Measurements from ENCODE around the gene DNM3. TPM values are rescaled to one million over a fixed set of nuclear protein-coding genes. Genes with fewer than 3 reads are reported as not detected.

The DNM3 gene
- total RNA-seq, 1 experiment from 2014 or later: 3.1 TPM

DNA sequence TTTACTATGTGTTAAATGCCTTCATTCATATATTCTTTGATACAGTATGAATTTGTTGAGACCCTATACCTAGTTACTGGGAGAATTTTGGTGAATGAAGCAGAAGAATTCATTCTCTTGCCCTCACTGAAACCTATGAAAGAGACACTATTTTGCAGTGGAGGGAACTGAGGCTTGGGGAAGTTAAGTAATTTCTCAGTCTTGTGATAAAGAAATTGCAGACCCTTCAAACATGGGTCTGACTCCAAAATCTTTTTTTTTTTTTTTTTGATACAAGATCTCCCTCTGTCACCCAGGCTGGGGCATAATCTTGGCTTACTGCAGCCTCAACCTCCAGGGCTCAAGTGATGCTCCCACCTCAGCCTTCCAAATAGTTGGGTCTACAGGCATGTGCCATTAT is 132.1 kb downstream of the DNM3 start:
- DNase-seq (ENCODE audit: low read depth): no peak

DNA sequence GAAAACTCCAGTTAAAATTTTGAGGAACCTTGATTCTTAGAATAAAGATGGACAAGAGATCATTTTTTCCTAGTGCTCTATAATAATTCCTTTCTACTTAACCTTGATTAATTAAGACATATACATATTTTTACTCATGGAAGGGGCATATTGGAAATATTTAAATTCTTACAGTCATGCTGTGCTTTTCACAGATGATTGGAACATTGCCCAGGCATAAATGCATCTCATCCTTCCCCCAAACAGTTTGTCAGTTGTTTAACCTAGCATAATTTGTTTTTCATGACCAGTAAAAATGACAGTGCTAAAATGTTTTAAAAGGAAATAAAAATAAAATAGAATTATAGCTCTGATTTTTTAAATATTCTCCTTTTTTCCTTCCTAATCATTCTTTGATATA is 140.0 kb downstream of the DNM3 start:
- no peak for DNase-seq (ENCODE audit: low read depth)

DNA sequence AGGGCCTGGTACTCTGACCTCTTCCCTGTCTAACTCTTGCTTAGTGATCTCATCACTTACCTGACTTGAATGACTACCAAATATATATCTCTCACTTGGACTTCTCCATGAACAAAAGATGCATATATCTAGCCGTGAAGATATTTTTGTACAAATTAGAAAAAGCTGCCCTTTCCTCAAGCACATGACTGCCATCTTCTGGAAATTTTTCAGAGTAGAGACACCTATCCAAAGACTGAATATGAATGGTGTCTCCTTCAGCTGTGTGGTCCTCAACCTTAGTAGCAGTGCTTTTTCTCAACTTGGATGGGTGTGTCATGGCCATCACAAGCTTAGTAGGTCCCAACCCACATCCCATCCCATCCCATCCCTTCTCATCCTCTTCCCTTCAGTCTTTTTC is 142.3 kb downstream of the DNM3 start:
- DNase-seq (ENCODE audit: low read depth): peak; percentile 44

DNA sequence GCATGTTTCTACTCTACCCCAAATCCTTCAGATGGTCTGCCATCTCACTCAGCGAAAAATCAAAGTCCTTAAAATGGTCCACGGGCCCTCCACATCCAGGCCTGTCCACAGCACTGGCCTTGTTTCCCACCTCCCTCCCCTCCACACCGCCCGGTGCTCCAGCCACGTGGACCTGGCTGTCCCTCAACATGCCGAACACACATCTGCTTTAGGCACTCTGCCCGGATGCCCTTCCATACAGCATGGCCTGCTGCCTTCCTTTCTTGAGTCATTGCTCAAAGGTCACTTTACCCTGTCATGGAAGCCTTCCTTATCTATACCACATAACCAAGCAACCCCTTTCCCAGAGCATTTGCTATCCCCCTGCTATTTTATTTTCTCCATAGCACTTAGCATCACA is 143.0 kb downstream of the DNM3 start:
- no peak for DNase-seq (ENCODE audit: low read depth)

DNA sequence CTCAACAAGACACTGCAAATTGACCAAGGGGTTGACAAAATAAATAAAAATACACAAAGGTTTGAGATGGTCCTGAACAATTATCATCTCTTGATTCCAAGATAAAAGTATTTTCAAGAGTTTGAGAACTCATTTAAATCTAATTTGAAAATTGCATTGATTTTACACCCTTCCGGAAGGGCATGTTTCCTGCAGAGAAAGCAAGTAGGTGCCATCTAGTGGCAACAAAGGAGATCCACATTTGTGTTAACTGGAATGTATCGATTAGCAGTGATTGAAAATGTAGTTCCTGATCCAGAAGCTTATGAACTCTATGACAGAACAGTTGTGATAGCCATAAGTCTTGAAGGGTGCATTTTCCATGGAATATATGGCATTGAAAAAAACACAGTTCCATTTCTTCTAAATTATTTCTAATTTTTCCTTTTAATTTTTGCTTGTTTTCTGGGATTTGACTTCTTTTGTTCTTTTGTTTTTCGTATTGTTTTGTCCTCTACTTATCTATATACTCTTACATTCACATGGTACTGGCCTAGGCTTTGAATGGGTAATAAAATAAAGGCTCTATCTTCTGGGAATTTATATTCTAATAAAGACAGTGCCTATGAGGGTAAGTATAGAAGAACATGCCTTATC is 143.7 kb downstream of the DNM3 start:
- DNase-seq (ENCODE audit: low read depth): peak; percentile 29

DNA sequence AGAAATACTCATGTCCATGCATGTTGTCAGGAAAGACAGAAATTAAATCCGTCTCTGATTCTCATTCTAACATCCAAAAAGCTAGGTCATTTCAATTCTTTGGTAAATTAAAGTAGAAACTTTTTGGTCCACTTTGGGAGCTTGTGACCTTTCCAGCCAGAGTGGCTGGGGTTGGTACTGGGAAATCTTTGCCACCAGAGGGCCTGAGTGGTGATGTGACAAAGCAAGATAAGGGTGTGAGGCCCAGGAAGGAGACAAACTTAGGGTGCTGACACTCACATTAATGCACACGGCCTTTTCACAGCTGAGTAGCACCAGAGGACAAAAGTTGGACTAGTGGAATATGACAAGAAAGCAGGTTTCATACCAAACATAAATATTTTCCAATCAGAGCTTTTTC is 144.3 kb downstream of the DNM3 start:
- peak; percentile 42 for DNase-seq (ENCODE audit: low read depth)

DNA sequence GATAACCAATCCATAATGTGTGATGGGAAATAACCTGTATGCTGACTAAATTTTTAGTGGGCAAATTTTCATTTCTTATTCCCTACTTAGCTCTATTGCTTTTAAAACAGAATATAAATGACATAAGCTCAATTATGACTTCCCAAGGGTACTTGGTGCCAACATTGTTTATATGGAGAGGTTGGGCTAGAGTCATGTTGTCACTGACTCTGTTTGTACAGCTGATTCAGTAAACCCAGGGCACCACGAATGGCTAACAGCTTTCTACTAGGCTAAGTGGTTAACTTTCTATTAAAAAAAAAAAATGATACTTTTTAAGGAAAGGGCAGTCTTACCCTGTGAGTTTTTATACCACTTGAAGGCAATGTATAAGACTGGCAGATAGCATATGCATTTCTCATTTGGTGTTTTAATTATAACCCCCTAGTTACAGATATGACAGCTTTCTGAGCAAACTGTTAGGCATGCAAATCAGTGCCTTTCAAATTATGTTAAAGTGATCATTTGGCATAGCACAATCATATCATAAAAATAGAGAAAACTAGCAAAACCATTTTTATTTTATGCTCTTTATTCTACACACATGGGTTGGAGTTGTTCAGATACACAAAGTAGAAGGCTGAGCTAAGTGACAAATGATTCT is 147.1 kb downstream of the DNM3 start:
- DNase-seq (ENCODE audit: low read depth): peak; percentile 22

DNA sequence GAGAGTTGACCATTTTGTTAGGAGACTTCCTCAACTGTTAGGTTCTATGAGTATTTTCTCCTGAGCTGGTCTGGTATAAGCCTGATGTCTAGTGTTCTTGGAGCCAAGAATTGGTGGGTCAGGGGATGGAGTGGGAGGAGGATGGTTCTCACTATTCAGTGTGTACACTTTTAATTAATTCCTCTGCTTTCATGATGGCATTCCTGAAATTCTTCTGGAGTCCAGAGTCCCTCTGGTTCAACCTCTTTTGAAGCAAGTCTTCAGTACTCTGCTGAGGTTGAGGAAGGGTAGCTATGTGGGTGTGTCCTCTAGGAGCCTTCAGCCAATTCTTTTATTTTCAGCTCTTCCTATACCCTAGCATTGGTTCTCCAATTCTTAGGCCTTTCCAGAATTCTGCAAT is 149.1 kb downstream of the DNM3 start:
- no peak for DNase-seq (ENCODE audit: low read depth)

DNA sequence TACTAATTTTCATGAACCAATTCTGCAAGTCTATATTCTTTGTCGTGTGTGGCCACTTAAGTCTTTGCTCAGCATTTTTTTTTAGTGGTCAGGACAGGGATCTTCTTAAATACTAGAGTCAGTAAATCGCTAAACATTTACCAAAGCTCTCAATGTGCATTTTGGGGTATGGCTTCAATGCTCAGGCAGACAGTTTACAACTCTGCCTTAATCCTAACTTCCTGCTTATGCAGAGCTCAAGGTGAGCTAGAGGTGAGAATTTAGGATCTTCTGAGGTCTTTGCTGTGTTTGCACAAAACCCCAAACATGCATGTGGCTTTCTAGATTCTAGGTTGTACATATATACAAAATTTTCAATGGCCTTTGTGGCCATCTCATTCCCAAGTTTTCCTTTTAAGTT is 153.0 kb downstream of the DNM3 start:
- DNase-seq (ENCODE audit: low read depth): no peak

DNA sequence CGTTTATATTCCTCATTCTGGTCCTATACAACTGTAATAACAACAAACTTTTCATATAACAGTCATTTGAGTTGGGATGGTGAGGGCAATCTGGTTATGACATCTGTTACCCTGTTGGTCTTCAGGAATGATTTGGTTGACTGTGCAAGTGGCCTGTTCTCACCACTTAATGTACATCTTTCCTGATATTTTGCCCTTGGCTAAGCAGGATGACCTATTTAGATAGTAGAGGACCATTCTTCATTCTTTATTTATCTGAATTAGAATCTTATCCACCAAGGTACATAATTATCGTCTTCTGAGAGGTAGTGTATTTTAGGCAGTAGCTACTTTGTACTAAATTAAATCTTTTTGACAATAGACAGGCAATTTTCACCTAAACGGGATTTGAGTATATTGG is 154.3 kb downstream of the DNM3 start:
- DNase-seq (ENCODE audit: low read depth): no peak

DNA sequence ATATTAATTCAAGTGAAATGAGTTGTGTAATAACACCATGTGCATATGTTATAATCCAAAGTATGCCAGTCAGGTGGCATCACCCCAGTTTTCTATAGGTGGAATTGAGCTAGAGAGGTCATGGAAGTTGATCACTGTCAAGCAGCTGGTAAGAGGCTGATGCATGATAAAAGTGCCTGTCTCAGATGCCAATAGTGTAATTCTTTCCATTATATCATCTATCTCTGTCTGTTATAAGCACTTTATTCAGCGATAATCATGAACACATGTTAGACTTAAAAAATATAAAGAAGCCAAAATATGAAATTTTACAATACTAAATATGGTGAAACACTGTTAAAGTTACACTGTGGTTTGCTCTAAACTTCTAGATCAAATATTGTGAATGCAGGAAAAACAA is 156.6 kb downstream of the DNM3 start:
- DNase-seq (ENCODE audit: low read depth): no peak

DNA sequence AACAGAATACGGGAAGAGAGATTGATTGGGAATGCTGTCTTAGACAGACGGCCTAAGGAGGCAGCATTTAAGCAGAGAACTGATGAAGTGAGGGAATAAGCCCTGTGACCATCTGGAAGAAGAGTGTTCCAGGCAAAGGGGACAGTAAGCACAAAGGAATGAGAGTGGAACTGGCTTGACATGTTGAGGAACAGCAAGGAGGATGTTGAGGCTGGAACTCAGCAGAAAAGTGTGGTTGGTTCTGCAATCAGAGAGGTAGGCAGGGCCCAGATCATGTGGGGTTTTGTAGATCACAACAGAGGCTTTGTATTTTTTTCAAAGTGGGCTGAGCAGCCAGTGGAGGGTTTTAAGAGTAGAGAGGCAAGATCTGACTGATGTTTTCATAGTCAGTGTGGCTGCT is 157.4 kb downstream of the DNM3 start:
- DNase-seq (ENCODE audit: low read depth): no peak

DNA sequence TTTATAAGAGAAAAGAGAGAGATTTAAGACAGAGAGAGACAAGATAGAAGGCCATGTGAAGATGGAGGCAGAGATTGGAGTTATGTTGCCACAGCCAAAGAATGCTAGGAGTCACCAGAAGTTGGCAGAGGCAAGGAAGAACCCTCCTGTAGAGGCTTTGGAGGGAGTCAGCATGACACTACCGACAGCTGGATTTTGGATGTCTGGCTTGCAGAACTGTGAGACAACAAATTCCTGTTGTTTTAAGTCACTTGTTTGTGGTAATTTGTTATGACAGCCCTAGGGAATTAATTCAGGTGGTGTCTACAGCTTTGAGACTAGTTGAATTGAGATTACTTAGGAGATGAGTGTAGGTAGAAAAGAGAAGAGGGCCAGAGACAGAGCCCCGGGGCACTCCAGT is 158.5 kb downstream of the DNM3 start:
- peak; percentile 83 for DNase-seq (ENCODE audit: low read depth)

DNA sequence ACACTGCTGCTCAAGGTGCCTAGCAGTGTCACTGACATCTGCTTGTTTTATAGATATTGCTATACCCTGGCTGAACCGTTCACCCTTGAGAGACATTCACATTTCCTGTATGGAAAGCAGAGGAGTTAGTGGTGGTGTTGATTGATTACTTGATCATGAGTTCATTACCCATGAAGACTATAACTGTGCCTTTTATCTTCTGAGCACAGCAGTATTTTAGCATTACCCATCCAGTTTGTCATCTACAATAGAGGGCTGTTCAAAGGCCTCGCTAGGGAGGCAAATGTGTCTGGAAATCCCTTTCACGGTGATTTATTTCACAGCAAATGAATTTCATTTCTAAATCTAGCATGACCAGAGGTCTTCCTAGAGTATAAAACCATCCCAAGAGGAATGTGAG is 160.0 kb downstream of the DNM3 start:
- no peak for DNase-seq (ENCODE audit: low read depth)

DNA sequence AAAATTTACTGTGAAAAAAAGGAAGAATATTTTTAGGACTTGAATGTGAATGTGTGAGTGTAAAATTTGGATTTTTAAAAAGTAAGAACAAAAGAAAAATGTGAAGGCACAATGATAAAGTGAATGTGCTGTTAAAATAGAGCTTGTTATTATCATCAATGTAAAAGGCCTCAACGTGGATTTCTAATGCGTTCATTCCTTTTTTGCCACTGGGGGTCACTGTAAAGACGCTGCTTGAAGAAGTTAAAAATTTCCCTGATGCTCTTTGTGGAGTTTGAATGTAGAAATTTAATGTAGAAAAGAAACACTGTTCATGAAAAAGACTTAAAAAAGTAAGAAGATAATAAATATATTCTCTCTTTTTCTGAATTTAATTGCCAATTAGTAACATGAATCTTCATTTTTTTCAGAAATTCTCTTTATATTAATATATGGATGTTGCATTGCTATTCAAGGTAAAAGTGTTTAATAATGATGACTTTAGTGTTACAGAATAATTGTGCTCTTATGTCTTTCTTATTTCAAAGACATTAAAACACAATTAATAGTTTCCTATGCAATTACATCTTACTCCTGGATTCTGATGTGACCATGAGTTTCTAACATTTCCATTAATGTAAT is 161.5 kb downstream of the DNM3 start:
- DNase-seq (ENCODE audit: low read depth): peak; percentile 68

DNA sequence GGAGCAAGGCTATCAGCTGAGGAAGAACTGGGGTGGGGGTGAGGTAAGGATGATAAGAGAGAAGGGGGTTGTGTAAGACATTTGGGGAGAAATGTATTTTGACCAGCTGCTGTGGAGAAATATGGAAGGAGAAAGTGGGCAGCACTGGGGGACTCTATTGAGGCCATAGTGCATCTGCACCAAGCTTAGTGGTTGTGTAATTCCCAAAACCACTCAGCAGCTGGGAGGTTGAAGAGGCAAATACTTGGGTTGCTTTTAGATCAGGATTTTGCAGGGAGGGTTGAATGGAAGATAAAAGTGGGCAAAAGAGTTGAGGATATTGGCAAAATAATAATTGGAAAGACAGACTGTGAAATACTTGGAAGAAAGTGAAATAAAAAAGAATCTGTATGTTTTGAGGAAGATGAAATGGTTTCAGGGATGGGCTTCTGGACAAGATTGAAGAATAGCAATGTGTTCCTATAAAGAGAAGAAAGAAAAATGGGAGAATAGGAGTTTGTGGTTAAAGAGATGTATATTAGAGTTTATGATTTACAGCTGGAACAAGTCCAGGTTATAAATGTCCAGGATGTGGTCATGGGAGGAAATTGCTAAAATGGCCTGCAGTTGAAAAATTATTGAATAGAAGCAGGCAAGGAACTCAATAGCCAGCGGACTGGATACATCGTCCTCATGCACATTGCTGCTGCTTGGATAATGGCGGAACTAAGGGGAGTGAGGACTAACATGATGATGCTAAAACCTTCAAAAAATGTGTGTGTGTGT is 162.7 kb downstream of the DNM3 start:
- peak; percentile 26 for DNase-seq (ENCODE audit: low read depth)

DNA sequence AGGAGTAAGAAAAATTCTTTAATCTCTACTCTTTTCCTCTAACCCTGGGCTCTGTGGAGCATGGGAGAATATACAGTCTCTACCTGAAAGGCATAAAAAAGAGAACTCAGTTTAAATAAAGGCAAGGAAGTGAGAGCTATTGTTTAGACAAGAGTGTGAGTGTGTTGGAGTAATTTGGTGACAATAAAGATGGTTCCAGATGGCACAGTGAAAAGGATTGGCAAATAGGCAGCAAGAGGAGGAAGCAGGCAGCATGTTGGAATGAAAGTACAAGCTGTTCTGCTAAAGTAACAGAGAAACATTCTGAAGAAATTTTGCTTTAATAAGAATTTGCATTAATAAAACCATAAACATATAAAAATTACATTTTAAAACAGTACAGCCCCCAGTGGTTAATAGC is 163.4 kb downstream of the DNM3 start:
- no peak for DNase-seq (ENCODE audit: low read depth)

DNA sequence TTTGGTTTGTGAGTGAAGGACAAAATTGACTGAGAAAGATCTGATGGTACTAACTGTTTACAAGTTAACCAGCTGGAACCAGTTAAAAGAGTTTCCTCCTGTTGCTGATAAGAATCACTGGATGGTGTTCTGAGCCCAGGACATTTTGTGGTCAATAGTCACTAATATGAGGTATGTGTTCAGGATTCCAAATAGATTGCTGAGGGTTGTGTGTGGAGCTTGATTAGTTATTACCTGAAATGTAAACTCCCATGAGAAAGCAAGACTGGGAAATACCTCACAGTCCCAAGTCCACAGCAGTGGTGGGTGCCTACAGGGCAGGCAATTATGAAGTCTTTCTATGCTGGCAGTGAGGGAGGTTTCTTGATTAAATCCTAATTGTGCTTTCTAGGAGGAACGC is 164.6 kb downstream of the DNM3 start:
- peak; percentile 94 for DNase-seq (ENCODE audit: low read depth)

DNA sequence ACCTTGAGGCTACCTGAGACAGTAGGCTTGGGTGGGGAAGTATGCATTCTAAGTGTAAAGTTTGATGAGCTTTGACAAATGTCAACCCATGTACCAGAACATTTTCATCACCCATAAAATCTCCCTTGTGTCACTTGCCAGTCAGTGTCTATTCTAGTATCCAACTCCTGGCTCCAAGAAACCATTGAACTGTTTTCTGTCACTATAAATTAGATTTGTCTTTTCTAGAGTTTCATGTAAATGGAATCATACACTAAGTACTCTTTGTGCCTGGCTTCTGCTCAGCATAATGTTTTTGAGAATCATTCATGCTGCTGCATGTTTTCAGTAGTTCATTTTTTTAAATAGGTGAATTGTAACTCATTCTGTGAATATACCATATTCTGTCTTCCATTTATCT is 165.4 kb downstream of the DNM3 start:
- no peak for DNase-seq (ENCODE audit: low read depth)

DNA sequence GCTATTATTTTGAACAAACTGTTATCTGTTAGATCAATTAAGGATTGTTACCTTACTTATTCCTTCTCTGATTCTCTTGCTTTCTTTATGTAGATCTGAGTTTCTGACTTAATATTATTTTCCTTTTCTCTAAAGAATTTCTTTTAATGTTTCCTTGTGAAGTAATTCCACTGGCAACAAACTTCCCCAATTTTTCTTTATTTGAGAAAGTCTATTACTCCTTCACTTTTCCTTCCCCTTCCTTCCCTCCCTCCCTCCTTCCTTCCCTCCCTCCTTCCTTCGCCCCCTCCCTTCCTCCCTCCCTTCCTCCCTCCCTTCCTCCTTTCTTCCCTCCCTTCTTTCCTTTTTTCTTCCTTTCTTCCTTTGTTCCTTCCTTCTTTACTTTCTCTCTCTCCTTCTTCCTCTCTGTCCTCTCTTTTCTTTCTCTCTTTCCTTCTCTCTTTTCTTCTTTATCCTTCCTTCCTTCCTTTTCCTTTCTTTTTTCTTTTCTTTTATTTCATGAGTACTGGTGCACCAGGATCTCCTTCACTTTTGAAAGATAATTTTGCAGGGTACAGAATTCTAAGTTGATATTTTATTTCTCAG is 177.5 kb downstream of the DNM3 start:
- DNase-seq (ENCODE audit: low read depth): no peak

DNA sequence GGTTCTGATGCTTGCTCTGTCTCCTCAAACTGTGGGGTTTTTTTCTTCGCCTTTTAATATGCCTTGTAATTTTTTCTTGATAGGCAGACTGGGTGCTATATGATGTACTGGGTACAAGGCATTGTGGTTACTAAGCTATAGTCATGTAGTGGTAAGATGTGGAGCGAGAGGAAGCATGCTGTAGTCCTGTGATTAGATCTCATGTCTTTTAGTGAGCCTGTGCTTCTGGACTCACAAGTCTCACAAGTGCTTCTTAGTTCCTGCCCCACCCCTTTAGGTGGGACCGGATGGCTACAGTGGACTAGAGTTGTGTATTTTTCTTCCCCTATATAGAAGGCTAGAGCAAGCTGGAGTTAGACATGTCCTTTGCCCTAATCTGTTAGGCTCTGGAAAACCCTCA is 178.7 kb downstream of the DNM3 start:
- DNase-seq (ENCODE audit: low read depth): no peak

DNA sequence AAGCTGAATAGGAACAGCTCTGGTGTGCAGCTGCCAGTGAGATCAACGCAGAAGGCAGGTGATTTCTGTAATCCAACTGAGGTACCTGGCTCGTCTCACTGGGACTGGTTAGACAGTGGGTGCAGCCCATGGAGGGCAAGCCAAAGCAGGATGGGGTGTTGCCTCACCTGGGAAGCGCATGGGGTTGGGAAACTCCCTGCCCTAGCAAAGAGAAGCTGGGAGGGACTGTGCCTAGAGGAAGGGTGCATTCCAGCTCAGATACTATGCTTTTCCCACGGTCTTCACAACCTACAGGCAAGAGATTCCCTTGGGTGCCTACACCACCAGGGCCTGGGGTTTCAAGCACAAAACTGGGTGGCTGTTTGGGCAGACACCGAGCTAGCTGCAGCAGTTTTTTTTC is 183.2 kb downstream of the DNM3 start:
- no peak for DNase-seq (ENCODE audit: low read depth)

All from M059J (cell line).